MCF 10A (cell line): ENCODE results near the gene ZNF221. TPM values are rescaled to one million over a fixed set of nuclear protein-coding genes. Genes with fewer than 3 reads are reported as not detected.
A peak's percentile ranks its signal among the peaks of the same experiment; 100 is the strongest.

Experiments
- BruUV-seq: library from RNA; stranded (reverse); fragments of 400-500 nt; replicated peaks from 2 replicates; lab custom pipeline; 2021; lab: Mats Ljungman, UMichigan
- CTCF ChIA-PET: fragments of 300-600 bp; sonication (Branson Sonifier 250); formaldehyde crosslinking; extraction: SDS; loops from one replicate; lab custom pipeline; 2021; ENCODE audit warnings: antibody characterized with exemption, inconsistent platforms; lab: Yijun Ruan, JAX
- POLR2A ChIA-PET: fragments of 300-600, 350-650 bp; sonication (Branson Sonifier 250); formaldehyde crosslinking; extraction: SDS; loops from one replicate; lab custom pipeline; 2020; ENCODE audit warnings: antibody characterized with exemption, inconsistent platforms; lab: Yijun Ruan, JAX
- DNase-seq: peaks from one replicate; pipeline ENCODE4 v3.0.0-alpha.2; 2018; ENCODE audit not compliant: unreplicated experiment
- H3K27ac Mint-ChIP-seq: one replicate; pipeline ENCODE4 v1.8.0; 2022; ENCODE audit warnings: mild to moderate bottlenecking, low read depth, mixed read lengths; ENCODE audit not compliant: unreplicated experiment
- H3K27me3 Mint-ChIP-seq: one replicate; pipeline ENCODE4 v1.8.0; 2022; ENCODE audit warnings: mixed read lengths; ENCODE audit not compliant: insufficient read depth, unreplicated experiment
- H3K36me3 Mint-ChIP-seq: one replicate; pipeline ENCODE4 v1.8.0; 2022; ENCODE audit warnings: mild to moderate bottlenecking, moderate library complexity, mixed read lengths; ENCODE audit not compliant: insufficient read depth, unreplicated experiment
- H3K4me1 Mint-ChIP-seq: one replicate; pipeline ENCODE4 v1.8.0; 2022; ENCODE audit warnings: mixed read lengths; ENCODE audit not compliant: insufficient read depth, unreplicated experiment
- H3K4me3 Mint-ChIP-seq: one replicate; pipeline ENCODE4 v1.8.0; 2022; ENCODE audit warnings: mild to moderate bottlenecking, moderate library complexity, mixed read lengths; ENCODE audit not compliant: unreplicated experiment
- H3K9me3 Mint-ChIP-seq: one replicate; pipeline ENCODE4 v1.8.0; 2022; ENCODE audit warnings: mixed read lengths; ENCODE audit not compliant: unreplicated experiment
- intact Hi-C: fragments of 100-400 bp; cut with micrococcal nuclease; formaldehyde crosslinking; loops from 2 replicates; pipeline ENCODE4 v1.14.1; 2022
- total RNA-seq: library from RNA; stranded (reverse); gene quantifications from 2 replicates; pipeline ENCODE4 v1.2.3, GENCODE V29; 2022
- TF ChIP-seq, protein P1 (sequence below): fragments of 200-600 bp; IDR thresholded peaks from one replicate; pipeline ENCODE4 v1.8.0; 2022; ENCODE audit warnings: antibody characterized with exemption, mild to moderate bottlenecking; ENCODE audit not compliant: unreplicated experiment

Gene ZNF221
- total RNA-seq, 1 experiment from 2014 or later = 1.2 TPM

DNA sequence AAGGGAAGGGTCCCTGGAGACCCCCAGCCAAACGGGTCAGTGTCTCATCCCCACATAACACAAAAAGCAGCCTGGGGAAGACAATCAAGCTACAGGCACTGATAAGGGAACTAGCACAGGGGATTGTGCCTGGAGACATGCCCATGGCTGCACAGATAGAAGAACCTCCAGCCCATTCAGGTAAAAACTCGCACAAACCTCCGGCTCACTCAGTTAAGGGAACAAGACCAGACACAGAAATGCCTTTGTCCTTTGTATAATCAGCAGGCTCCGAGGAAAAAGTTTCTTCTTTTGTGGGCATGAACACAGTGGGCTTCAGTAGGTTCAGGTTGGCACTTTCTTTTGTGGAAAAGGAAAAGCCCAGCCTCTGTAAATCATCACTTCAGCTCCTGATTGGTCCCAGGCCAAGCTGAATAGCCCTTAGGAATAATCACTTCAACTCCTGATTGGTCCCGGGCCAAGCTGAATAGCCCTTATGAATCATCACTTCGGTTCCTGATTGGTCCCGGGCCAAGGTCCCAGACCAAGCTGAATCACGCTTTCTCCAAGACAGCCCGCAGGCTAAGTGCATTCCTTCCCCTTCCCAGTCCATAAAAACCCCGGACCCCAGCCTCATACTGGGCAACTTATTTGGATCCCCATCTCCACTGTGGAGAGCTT is 46.7 kb downstream of the ZNF221 start:
- ChIA-PET POLR2A (interaction anchor here (0.6 kb wide), 1 partner anchor 118 kb away, joined by 3 read pairs; no protein-coding TSS in a partner anchor), CTCF (no interaction called here)
- DNase-seq = peak; percentile 45
- H3K36me3 Mint-ChIP-seq = peaks cover 32% of the 10 kb centered on the region
- H3K4me1 Mint-ChIP-seq = peaks cover 9% of the 10 kb centered on the region
- H3K27me3 Mint-ChIP-seq = no peaks in the 10 kb centered on the region
- no TSS peak for BruUV-seq
- no peak overlapping the region for H3K4me3 Mint-ChIP-seq
- peaks cover 23% of the 10 kb centered on the region for H3K9me3 Mint-ChIP-seq
- intact Hi-C loops = no loop called here
- H3K27ac Mint-ChIP-seq = no peak overlapping the region
- TF ChIP-seq, protein P1, sequence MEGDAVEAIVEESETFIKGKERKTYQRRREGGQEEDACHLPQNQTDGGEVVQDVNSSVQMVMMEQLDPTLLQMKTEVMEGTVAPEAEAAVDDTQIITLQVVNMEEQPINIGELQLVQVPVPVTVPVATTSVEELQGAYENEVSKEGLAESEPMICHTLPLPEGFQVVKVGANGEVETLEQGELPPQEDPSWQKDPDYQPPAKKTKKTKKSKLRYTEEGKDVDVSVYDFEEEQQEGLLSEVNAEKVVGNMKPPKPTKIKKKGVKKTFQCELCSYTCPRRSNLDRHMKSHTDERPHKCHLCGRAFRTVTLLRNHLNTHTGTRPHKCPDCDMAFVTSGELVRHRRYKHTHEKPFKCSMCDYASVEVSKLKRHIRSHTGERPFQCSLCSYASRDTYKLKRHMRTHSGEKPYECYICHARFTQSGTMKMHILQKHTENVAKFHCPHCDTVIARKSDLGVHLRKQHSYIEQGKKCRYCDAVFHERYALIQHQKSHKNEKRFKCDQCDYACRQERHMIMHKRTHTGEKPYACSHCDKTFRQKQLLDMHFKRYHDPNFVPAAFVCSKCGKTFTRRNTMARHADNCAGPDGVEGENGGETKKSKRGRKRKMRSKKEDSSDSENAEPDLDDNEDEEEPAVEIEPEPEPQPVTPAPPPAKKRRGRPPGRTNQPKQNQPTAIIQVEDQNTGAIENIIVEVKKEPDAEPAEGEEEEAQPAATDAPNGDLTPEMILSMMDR = no peak

DNA sequence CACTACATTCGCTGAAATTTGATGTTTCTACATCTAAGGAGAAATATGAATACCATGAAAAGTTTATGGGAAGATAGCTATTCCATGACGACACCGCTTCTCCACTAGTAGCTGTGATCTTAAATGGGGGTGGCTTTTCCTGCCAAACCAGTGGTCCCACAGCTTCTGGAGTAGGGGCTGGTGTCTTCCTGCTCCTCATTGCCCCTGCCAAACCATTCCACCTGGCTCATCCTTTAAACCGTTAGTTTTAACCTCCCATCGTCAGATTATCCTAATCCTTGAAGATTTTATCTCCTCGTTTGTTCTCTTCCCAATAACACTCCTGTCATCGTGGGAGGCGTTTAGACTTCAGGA is 51.2 kb downstream of the ZNF221 start:
- TF ChIP-seq, protein P1 = no peak
- peaks cover 14% of the 10 kb centered on the region for H3K4me1 Mint-ChIP-seq
- H3K36me3 Mint-ChIP-seq = peaks cover 8% of the 10 kb centered on the region
- intact Hi-C loops = loop anchor here (1.0 to 5.0 kb wide), 5 partner anchors 51 to 211 kb away; partner anchors contain the start of genes ZNF221, ZNF224, ZNF225 and ZNF227
- no peak for DNase-seq
- H3K27ac Mint-ChIP-seq = peak overlapping the region; percentile 90
- BruUV-seq = TSS peak; percentile 83
- POLR2A ChIA-PET = interaction anchor here (0.6 to 4.0 kb wide), 14 partner anchors 18 to 328 kb away, joined by 3 to 20 read pairs (median 4); partner anchors contain the start of genes ZNF155, ZNF221, ZNF222 and ZNF223
- CTCF ChIA-PET = interaction anchor here (1.3 kb wide), 1 partner anchor 18 kb away, joined by 3 read pairs; no protein-coding TSS in a partner anchor
- peak overlapping the region; percentile 84 for H3K4me3 Mint-ChIP-seq
- no peaks in the 10 kb centered on the region for H3K27me3 Mint-ChIP-seq
- H3K9me3 Mint-ChIP-seq = peaks cover 15% of the 10 kb centered on the region

DNA sequence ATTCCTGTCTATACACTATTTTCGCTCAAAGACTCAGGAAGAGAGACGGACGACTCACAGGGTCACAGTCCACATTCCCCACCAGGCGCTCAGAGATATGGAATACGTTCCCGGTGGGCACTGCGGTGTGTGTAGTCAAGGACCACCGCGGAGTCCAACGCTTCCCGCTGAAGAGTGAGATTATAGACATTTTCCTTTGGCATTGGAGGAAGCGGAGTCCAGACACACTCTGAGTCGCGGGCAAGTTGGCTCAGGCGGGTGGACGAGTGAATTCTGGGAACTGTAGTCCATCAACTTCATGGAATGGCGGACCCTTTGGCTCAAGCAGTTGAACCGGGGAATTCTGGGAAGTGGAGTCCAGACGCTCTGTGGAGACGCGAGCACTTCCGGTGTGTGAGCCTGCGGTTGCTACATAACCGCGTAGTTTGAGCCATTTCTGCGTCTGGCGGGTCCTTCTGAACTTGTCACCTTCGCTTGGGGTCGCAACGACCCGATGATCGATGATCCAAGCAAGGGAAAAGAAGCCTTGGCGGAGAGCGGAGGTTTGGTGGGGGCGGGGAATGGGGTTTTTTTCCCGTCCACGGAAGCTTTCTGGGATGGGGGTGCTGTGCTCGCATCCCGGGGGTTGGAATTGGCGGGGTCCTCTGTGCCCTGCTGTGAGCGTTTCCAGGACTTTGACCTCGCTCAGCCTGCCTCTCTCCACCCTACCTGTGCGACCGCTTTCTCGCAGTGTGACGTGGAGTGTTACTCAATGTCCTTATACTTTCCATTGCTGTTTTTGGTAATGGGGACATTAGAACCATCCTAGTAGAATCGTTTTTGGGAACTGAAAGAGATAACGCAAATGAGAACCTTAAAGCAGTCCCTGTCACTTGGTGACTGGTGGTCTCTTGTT is 51.8 kb downstream of the ZNF221 start, which contains the start of gene ZNF230:
Gene ZNF230 (plus strand): TSS at position 392 of the 895 bp plus-strand sequence. CDS start 4,122 bp downstream, outside the sequence.
- peaks cover 14% of the 10 kb centered on the region for H3K4me1 Mint-ChIP-seq
- H3K27me3 Mint-ChIP-seq = no peaks in the 10 kb centered on the region
- peak within 1 kb of the TSS; percentile 90 for H3K27ac Mint-ChIP-seq
- intact Hi-C loops = loop anchor here (1.0 to 5.0 kb wide), 5 partner anchors 52 to 210 kb away; partner anchors contain the start of genes ZNF221, ZNF224, ZNF225 and ZNF227
- TSS peak; percentile 70 for BruUV-seq
- H3K36me3 Mint-ChIP-seq = peaks cover 8% of the 10 kb centered on the region
- peaks cover 19% of the 10 kb centered on the region for H3K9me3 Mint-ChIP-seq
- TF ChIP-seq, protein P1 = no peak
- CTCF ChIA-PET = interaction anchor here (1.3 kb wide), 1 partner anchor 18 kb away, joined by 3 read pairs; no protein-coding TSS in a partner anchor
- H3K4me3 Mint-ChIP-seq = peak within 1 kb of the TSS; percentile 84
- POLR2A ChIA-PET = interaction anchor here (0.7 to 4.0 kb wide), 21 partner anchors 19 to 498 kb away, joined by 3 to 20 read pairs (median 5); partner anchors contain the start of genes ZNF155, ZNF180, ZNF221 and ZNF222
- DNase-seq = peak; percentile 99
